Smooth muscle cell (in vitro differentiated cells): ENCODE results near the gene DEK. TPM values are rescaled to one million over a fixed set of nuclear protein-coding genes. Genes with fewer than 3 reads are reported as not detected.

Experiments used
- DNase-seq: peaks from one replicate; lab custom pipeline; 2025; ENCODE audit not compliant: unreplicated experiment; lab: John Stamatoyannopoulos, UW
- H2AFZ ChIP-seq: fragments of 200-600 bp; sonication (generic); 2 replicates; pipeline ENCODE4 v1.6.0; 2016; ENCODE audit warnings: antibody characterized with exemption, low read depth, mild to moderate bottlenecking
- H3F3A ChIP-seq: fragments of 200-600 bp; sonication (generic); 2 replicates; pipeline ENCODE4 v1.6.0; 2017; ENCODE audit warnings: antibody characterized with exemption, low read depth
- H3K27ac ChIP-seq: fragments of 200-600 bp; sonication (generic); 2 replicates; pipeline ENCODE4 v1.5.1; 2016; ENCODE audit warnings: low read depth, mild to moderate bottlenecking
- H3K27me3 ChIP-seq: fragments of 200-600 bp; sonication (generic); 2 replicates; pipeline ENCODE4 v1.6.1; 2016; ENCODE audit warnings: low read depth, mild to moderate bottlenecking
- H3K36me3 ChIP-seq: fragments of 200-600 bp; sonication (generic); 2 replicates; pipeline ENCODE4 v1.5.1; 2016; ENCODE audit warnings: low read depth
- H3K4me1 ChIP-seq: fragments of 200-600 bp; sonication (generic); 2 replicates; pipeline ENCODE4 v1.5.1; 2016; ENCODE audit warnings: low read depth
- H3K4me2 ChIP-seq: fragments of 200-600 bp; sonication (generic); 2 replicates; pipeline ENCODE4 v1.6.0; 2016; ENCODE audit warnings: mild to moderate bottlenecking
- H3K4me3 ChIP-seq: fragments of 200-600 bp; sonication (generic); 2 replicates; pipeline ENCODE4 v1.5.1; 2016; ENCODE audit warnings: mild to moderate bottlenecking
- H3K79me2 ChIP-seq: fragments of 200-600 bp; sonication (generic); 2 replicates; pipeline ENCODE4 v1.6.0; 2016; ENCODE audit warnings: low read depth, mild to moderate bottlenecking
- H3K9ac ChIP-seq: fragments of 200-600 bp; sonication (generic); 2 replicates; pipeline ENCODE4 v1.6.0; 2016; ENCODE audit warnings: low read depth
- H3K9me3 ChIP-seq: fragments of 200-600 bp; sonication (generic); replicated peaks from 2 replicates; pipeline ENCODE4 v1.5.1; 2016; ENCODE audit warnings: low read depth
- H4K20me1 ChIP-seq: fragments of 200-600 bp; sonication (generic); 2 replicates; pipeline ENCODE4 v1.6.0; 2016; ENCODE audit warnings: low read depth
- WGBS: methylation state at CpG from one replicate; pipeline ENCODE4 v1.1.7; 2016; ENCODE audit warnings: low lambda C conversion rate; 5-methylcytosine and 5-hydroxymethylcytosine counted together
- polyA plus RNA-seq: library from polyadenylated mRNA; unstranded; fragments of >200 nt; fragmentation: Nextera tagmentation; extraction: Ambion mirVana; gene quantifications from 2 replicates; pipeline ENCODE4 v1.2.1, GENCODE V29; 2016
- total RNA-seq: library from RNA; depleted of rRNA; stranded (reverse); fragments of >200 nt; gene quantifications from 2 replicates; pipeline ENCODE4 v1.2.3, GENCODE V29; 2014
- TF ChIP-seq, protein P1 (sequence below): fragments of 200-600 bp; sonication (generic); IDR thresholded peaks from 2 replicates; pipeline ENCODE4 v1.5.1; 2017; ENCODE audit warnings: borderline replicate concordance, mild to moderate bottlenecking, antibody characterized with exemption; ENCODE audit not compliant: insufficient read depth, poor library complexity, severe bottlenecking

Gene DEK
- total and polyA plus RNA-seq, 2 experiments from 2014 or later: 33.7 to 56.5 TPM

DNA sequence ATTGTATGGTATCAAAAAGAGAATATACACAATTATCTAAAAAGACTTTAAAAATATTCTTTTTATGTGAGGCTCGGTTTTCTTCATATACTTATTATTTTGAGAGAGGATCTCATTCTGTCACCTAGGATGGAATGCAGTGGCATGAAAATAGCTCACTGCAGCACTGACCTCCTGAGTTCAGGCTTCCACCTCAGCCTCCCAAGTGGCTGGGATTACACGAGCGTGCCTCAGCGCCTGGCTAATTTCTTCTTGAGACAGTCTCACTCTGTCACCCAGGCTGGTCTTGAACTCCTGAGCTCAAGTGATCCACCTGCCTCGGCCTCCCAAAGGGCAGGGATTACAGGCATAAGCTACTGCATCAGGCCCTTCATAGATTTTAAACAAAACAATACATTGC lies 10.7 kb downstream of the DEK start:
- peaks cover 20% of the 10 kb centered on the region for H3K36me3 ChIP-seq
- TF ChIP-seq, protein P1, sequence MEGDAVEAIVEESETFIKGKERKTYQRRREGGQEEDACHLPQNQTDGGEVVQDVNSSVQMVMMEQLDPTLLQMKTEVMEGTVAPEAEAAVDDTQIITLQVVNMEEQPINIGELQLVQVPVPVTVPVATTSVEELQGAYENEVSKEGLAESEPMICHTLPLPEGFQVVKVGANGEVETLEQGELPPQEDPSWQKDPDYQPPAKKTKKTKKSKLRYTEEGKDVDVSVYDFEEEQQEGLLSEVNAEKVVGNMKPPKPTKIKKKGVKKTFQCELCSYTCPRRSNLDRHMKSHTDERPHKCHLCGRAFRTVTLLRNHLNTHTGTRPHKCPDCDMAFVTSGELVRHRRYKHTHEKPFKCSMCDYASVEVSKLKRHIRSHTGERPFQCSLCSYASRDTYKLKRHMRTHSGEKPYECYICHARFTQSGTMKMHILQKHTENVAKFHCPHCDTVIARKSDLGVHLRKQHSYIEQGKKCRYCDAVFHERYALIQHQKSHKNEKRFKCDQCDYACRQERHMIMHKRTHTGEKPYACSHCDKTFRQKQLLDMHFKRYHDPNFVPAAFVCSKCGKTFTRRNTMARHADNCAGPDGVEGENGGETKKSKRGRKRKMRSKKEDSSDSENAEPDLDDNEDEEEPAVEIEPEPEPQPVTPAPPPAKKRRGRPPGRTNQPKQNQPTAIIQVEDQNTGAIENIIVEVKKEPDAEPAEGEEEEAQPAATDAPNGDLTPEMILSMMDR: no peak

DNA sequence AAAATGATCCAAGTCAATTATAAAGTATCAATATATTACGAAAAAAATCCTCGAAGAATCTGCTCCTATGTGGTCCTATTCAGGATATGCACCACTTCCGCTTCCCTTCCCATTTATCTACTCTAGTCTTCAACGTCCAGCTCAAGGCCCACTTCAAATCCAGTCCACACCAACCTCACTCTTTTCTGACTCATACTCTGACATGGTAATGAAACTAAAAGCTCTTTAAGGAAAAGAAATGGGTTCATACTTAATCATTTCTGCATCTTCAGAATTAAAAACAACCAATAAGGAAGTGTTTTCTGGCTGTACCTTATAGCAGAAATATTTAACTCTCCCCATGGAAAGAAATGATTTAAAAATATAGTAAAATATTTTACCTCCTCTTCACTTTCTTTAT lies 15.1 kb downstream of the DEK start:
- Histone ChIP-seq H3K9me3 (no peaks in the 10 kb centered on the region), H3K27ac (no peak overlapping the region), H3K9ac (no peak overlapping the region), H3K27me3 (no peaks in the 10 kb centered on the region), H3K4me2 (no peak overlapping the region), H3K36me3 (peaks cover 6% of the 10 kb centered on the region), H3K79me2 (peaks cover 28% of the 10 kb centered on the region), H3F3A (no peaks in the 10 kb centered on the region), H3K4me1 (no peaks in the 10 kb centered on the region), H3K4me3 (no peak overlapping the region), H4K20me1 (peaks cover 3% of the 10 kb centered on the region), H2AFZ (no peak overlapping the region)
- TF ChIP-seq, protein P1: no peak
- 88% methylated on average over 4 of the region's 4 CpGs for WGBS
- DNase-seq: no peak

More for the DNA sequence above, 10.7 kb downstream of the DEK start:
- Histone ChIP-seq H3F3A (no peaks in the 10 kb centered on the region), H3K4me1 (no peaks in the 10 kb centered on the region), H3K4me2 (no peak overlapping the region), H2AFZ (no peak overlapping the region), H3K9ac (no peak overlapping the region), H3K27ac (no peak overlapping the region), H4K20me1 (peaks cover 9% of the 10 kb centered on the region), H3K79me2 (peaks cover 49% of the 10 kb centered on the region), H3K27me3 (no peaks in the 10 kb centered on the region), H3K9me3 (no peaks in the 10 kb centered on the region), H3K4me3 (no peak overlapping the region)
- WGBS: 90% methylated on average over 5 of the region's 5 CpGs
- DNase-seq: no peak

DNA sequence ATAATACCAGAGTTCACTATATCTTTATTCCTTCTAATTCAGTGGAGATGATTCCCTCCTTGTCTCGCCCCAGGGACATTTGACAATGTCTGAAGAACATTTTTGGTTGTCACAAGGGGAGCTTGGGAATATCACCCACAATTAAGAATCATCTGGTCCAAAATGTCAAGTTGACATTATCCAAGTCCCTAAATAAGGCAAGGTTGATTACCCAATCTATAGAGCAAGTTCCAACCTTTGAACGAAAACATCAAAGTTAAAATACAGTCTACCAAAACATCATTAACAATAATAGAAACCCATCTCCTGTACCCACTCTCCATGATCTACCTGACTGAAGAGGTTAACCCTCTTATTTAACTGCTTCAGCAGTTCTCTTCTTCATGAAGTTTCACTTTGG lies 15.6 kb downstream of the DEK start:
- H3K36me3 ChIP-seq: peaks cover 6% of the 10 kb centered on the region
- no peaks in the 10 kb centered on the region for H3K27me3 ChIP-seq

DNA sequence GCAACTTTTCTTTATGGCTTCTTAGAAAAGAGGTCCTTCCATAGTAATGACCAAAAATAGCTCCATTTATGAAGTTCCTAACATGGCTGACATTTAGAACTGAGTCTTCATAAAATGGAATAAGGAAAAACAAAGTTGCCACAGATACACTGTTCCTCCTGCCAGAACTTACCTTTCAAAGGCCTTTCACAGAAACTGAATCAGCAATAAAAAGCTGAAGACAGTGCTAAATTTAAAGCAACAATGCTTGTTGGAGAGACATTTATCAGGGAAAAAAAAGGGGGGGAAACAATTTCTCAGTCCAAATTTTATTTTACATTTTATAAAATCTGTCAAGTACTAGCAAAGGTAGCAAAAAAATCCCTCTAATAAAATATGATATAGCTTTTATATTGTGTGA lies 17.3 kb downstream of the DEK start:
- Histone ChIP-seq H4K20me1 (peaks cover 3% of the 10 kb centered on the region), H2AFZ (no peak overlapping the region), H3K4me1 (no peaks in the 10 kb centered on the region), H3K9me3 (no peaks in the 10 kb centered on the region), H3K27me3 (no peaks in the 10 kb centered on the region), H3F3A (no peaks in the 10 kb centered on the region), H3K79me2 (peaks cover 26% of the 10 kb centered on the region), H3K36me3 (peaks cover 11% of the 10 kb centered on the region), H3K27ac (no peak overlapping the region), H3K4me3 (no peak overlapping the region), H3K9ac (no peak overlapping the region), H3K4me2 (no peak overlapping the region)
- DNase-seq: no peak
- TF ChIP-seq, protein P1: no peak

More for the DNA sequence above, 15.6 kb downstream of the DEK start:
- Histone ChIP-seq H3F3A (no peaks in the 10 kb centered on the region), H3K79me2 (peaks cover 26% of the 10 kb centered on the region), H4K20me1 (peaks cover 3% of the 10 kb centered on the region), H2AFZ (no peak overlapping the region), H3K27ac (no peak overlapping the region), H3K9me3 (no peaks in the 10 kb centered on the region), H3K4me1 (no peaks in the 10 kb centered on the region), H3K4me2 (no peak overlapping the region), H3K4me3 (no peak overlapping the region), H3K9ac (no peak overlapping the region)
- 95% methylated on average over 2 of the region's 2 CpGs for WGBS
- TF ChIP-seq, protein P1: no peak
- no peak for DNase-seq
